GM19395 (cell line): Measurements from ENCODE around the gene NALF2.

Experiments used
- ATAC-seq: cut with Tn5 transposase; IDR thresholded peaks from one replicate; pipeline ENCODE4 v1.9.1; 2021; ENCODE audit warnings: mild to moderate bottlenecking, moderate library complexity; ENCODE audit not compliant: unreplicated experiment

Gene NALF2

GRCh38 chrX:69524781-69525363 is 20.7 kb downstream of the NALF2 start:
- ATAC-seq, result no peak

GRCh38 chrX:69530306-69530705 is 26.2 kb downstream of the NALF2 start:
- no peak for ATAC-seq

GRCh38 chrX:69531031-69531755 is 27.1 kb downstream of the NALF2 start:
- ATAC-seq, result no peak

- no peak for ATAC-seq
These were observed 31.5 kb downstream of the NALF2 start for GRCh38 chrX:69535661-69536060.

- peak; percentile 85 for ATAC-seq
These were observed 34.3 kb downstream of the NALF2 start for GRCh38 chrX:69538321-69538876.

GRCh38 chrX:69539437-69539836 is 35.3 kb downstream of the NALF2 start:
- no peak for ATAC-seq

DNA sequence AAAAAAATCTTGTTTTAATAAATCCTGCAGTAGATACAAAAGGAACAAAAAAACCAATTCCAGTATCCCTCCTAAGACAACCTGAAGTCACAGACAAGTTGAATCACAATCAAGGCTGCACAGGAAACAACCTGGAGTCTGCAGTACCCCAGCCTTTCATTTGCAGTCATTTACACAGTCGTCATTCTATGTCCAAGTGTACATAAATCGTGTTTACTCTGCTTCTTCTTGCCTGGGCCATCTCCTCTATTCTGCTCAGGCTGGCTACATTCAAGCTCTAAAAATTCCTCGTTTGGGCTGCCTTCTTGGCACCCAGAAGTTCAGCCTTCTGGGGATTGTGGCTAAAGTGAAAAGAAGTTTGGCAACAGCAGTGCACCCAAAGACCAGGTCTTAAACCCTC is 37.8 kb downstream of the NALF2 start:
- ATAC-seq, result no peak

- ATAC-seq, result no peak
These were observed 39.4 kb downstream of the NALF2 start for GRCh38 chrX:69543572-69543971.

DNA sequence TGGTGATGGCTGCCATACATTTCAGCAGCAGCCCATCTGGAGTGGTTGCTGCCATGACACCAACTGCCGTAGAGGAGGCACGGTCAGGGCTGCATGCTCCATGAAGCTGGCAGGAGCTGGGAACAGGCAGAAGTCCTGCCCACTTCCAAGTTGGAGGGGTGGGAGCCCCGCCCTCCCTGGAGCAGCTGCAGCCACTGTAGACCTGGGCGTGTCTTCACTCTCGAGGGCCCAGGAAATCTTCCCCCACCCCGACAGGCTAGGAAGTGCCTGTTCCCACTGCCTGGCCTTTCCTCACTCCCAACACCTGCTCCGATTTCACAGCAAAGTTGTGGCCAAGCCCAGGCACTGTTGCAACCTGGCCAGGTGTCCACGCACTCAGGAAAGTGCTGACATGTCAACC is 42.3 kb downstream of the NALF2 start:
- no peak for ATAC-seq

DNA sequence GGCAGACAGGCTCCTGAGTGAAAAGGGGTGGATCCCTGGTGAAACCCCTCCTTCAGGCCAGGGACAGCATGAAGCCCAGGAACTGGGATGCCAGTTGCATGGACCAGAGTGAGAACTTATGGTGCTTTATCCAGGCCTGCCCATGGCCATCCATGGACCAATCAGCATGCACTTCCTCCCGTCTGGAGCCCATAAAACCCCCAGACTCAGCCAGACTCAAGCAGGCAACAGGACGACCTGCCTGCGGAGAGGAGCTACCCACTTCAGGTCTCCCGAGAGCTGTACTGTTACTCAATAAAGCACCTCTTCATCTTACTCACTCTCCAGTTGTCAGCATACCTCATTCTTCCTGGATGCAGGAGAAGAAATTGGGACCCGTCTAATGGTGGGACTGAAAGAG is 42.9 kb downstream of the NALF2 start:
- ATAC-seq, result no peak

- ATAC-seq, result no peak
These were observed 47.4 kb downstream of the NALF2 start for GRCh38 chrX:69551421-69552009.

DNA sequence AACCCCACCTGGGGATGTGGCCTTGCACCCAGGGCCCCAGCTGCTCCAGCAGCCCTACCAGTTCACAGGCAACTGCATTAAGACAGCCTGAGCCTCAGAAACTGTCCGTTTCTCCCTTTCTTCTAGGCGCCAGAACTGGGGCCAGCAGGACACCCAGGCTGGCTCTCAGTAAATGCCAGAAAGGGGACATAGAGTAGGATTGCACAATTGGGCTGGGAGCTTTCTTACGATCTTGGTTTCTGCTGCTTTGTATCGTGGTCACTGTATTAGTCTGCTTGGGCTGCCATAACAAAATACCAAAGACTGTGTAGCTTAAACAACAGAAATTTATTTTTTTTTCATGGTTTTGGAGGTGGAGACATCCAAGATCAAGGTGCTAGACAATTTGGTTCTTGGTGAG is 48.4 kb downstream of the NALF2 start:
- no peak for ATAC-seq
